Measurements from ENCODE around the gene GLIS1. TPM values are rescaled to one million over a fixed set of nuclear protein-coding genes. Genes with fewer than 3 reads are reported as not detected.

The GLIS1 gene
- total and polyA plus RNA-seq, 2 donors: 0.42 to 2.0 TPM

DNA sequence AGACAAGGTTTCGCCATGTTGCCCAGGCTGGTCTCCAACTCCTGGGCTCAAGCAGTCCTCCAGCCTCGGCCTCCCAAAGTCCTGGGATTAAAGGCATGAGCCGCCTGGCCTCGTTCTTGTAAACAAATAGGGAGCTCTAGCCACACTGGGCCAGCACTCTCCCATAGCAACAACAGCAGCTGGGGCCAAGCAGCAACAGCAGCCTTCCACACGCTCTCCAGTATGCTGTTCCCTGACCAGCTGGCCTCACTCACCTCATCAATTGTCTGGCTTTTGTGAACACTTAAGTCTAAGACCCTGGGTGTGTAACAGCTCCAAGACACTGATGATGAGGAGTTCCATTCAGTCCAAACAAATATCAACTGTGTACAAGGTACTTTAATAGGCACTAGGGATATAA is 16.9 kb upstream of the GLIS1 start:
- no peak overlapping the region for H3K4me3 ChIP-seq (ENCODE audit: low read depth, low read length)

DNA sequence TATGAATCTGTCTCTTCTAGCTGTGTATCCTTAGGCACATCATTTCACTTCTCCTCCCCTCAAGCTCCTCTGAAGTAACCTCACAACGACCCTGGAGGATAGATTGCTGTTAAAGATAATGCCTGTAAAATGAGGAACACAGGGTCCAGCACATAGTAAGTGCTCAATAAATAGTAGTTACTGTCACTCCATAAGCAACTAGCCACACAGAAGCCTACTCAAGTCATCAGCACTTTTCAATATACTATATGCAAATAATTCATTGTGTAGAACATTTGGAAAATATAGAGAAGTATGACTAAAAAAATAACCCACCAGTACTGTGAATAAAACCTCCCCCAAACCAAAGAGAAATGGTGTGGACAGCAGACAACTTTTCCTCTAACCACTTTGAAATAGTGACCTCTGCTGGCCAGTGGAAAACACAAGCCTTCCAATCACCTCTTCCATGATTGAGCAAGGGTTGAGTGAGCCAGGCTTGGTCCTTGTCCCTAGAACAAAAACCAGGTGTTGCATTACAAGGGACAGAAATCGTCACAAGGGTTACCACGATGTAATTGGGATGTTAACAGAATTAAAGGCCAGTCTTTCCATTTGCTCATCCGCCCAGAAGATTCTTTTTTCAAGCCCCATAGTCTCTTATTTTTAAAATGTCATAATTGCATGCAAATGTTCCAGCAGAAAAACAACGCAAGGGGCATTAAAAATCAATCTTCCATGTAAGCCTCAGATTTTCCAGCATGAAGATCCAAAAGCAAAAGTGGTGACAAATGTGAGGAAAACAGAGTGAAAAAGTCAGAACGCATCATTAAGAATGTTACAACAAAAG is 15.7 kb upstream of the GLIS1 start:
- no peak overlapping the region for H3K27ac ChIP-seq (ENCODE audit: low read depth)
- no peaks in the 10 kb centered on the region for H3K4me1 ChIP-seq (ENCODE audit: insufficient read depth)
- no peaks in the 10 kb centered on the region for H3K36me3 ChIP-seq (ENCODE audit: insufficient read depth)
- WGBS: 53% methylated on average over 6 of the region's 6 CpGs
- no peak for DNase-seq (ENCODE audit: extremely low spot score)
- no peak overlapping the region for H3K4me3 ChIP-seq (ENCODE audit: low read depth, low read length)

More for the DNA sequence above, 16.9 kb upstream of the GLIS1 start:
- 62% methylated on average over 5 of the region's 5 CpGs for WGBS
- DNase-seq (ENCODE audit: extremely low spot score): no peak
- no peak overlapping the region for H3K27ac ChIP-seq (ENCODE audit: low read depth)
- H3K36me3 ChIP-seq (ENCODE audit: insufficient read depth): no peaks in the 10 kb centered on the region
- H3K4me1 ChIP-seq (ENCODE audit: insufficient read depth): no peaks in the 10 kb centered on the region

DNA sequence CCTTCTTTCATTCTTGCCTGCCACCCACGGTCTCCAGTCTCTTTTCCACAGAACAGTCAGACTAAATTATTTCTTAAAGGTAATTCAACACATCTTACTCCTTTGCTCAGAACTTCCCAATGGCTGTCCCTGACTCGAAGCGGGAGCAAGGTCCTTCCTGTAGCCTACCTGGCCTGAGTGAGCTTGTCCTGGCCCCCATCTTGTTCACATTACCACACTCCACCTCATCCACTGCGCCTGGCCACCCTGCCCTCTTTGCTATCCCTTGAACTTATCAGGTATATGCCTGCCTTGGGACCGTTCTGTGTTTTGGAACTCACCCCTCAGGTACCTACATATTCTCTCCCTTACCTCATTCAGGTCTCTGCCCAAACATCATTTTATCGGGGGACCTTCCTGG is 13.3 kb upstream of the GLIS1 start:
- Histone ChIP-seq H3K36me3 (ENCODE audit: insufficient read depth) (no peaks in the 10 kb centered on the region), H3K4me1 (ENCODE audit: insufficient read depth) (no peaks in the 10 kb centered on the region), H3K4me3 (ENCODE audit: low read depth, low read length) (no peak overlapping the region), H3K27ac (ENCODE audit: low read depth) (no peak overlapping the region)
- WGBS: 97% methylated on average over 6 of the region's 6 CpGs
- DNase-seq (ENCODE audit: extremely low spot score): no peak

DNA sequence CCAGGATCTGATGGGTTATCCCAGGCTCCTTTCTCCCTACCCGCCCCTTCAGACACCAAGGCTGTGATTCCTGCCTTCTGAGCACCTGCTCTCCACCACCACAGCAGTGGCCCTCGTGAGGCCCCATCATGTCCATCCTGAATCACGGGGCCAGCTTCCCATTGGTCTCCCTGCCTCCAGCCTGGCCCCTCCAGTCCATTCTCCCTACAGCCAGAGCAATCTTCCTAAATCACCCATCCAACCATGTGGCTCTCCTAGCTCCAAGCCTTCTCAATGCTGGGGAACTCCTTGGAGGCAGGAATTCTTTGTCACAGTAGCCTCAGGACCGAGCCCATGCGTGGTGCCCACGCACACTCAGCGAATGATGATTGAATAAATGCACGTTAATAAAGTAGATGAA is 8.9 kb upstream of the GLIS1 start:
- WGBS: 90% methylated on average over 8 of the region's 8 CpGs
- no peaks in the 10 kb centered on the region for H3K4me1 ChIP-seq (ENCODE audit: insufficient read depth)
- no peak for DNase-seq (ENCODE audit: extremely low spot score)
- no peaks in the 10 kb centered on the region for H3K36me3 ChIP-seq (ENCODE audit: insufficient read depth)
- H3K27ac ChIP-seq (ENCODE audit: low read depth): no peak overlapping the region
- H3K4me3 ChIP-seq (ENCODE audit: low read depth, low read length): no peak overlapping the region

DNA sequence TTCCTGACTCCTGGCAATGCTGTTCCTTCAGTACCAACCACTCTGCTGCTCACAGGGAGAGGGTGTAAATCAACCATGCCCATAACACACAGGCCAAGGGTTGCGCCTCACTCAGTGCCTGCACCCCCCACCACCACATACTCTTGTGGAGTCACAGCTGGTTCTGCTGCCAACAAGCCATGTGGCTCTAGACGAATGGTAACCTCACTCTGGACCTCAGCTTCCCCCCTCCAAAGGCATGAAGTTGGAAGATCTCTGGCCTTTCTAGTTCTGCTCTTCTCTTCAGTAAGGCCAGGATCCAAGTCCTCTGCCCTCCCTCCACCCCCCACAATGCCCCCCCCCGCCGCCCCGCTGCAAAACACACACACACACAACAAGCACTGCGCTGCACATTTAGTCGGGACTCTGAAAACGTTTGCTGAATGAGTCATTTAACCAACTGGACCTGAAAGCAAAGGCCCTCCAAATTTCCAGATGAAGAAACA is 1.7 kb upstream of the GLIS1 start:
- no peak overlapping the region for H3K27ac ChIP-seq (ENCODE audit: low read depth)
- H3K4me3 ChIP-seq (ENCODE audit: low read depth, low read length): no peak overlapping the region
- no peaks in the 10 kb centered on the region for H3K4me1 ChIP-seq (ENCODE audit: insufficient read depth)
- DNase-seq (ENCODE audit: extremely low spot score): no peak
- 82% methylated on average over 8 of the region's 8 CpGs for WGBS
- no peaks in the 10 kb centered on the region for H3K36me3 ChIP-seq (ENCODE audit: insufficient read depth)

DNA sequence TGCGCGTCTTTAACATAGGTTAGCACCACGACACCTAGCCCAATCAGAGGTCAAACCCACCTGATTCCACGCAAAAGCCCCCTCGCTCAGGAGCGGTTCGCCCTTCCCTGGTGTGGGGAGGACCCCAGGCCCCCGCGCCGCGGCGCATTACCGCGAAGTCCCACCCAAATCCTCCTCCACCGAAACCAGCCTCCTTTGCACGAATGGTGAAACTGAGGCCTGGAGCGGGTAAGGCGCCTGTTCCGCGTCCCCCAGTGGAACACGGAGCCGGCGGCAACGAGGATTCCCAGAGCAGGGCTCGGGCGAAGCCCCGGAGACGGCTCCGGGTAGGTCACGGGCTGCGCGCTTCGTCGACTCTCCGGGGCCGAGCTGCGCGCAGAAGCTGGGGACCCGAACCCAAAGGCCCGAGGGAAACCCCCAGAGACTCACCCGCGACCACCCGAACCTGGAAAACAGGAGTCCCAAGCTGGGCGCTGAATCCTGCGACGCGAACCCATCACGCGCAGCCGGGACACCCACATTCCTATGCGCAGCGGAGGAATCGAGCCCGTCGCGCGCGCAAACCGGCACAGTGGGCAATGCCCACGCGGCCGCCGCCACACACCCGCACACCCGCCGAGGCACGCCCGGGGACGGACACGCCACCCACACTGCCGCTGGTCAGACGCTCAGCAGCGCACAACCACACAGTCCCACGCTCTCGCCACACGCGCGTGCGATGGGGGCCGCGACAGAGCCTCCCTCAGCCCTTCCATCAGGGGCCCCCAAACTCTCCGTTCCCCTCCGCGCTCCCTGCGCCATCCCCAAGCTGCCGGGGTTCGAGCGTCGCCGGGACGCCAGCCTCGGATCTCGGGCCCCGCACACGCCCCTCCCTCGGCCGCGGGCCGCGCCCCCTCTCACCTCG is 507 bp downstream of the GLIS1 start:
- 3% methylated on average over 101 of the region's 101 CpGs for WGBS
- Histone ChIP-seq H3K4me1 (ENCODE audit: insufficient read depth) (no peaks in the 10 kb centered on the region), H3K4me3 (ENCODE audit: low read depth, low read length) (peak overlapping the region; percentile 59), H3K27ac (ENCODE audit: low read depth) (no peak overlapping the region), H3K36me3 (ENCODE audit: insufficient read depth) (no peaks in the 10 kb centered on the region)
- DNase-seq (ENCODE audit: extremely low spot score): no peak

DNA sequence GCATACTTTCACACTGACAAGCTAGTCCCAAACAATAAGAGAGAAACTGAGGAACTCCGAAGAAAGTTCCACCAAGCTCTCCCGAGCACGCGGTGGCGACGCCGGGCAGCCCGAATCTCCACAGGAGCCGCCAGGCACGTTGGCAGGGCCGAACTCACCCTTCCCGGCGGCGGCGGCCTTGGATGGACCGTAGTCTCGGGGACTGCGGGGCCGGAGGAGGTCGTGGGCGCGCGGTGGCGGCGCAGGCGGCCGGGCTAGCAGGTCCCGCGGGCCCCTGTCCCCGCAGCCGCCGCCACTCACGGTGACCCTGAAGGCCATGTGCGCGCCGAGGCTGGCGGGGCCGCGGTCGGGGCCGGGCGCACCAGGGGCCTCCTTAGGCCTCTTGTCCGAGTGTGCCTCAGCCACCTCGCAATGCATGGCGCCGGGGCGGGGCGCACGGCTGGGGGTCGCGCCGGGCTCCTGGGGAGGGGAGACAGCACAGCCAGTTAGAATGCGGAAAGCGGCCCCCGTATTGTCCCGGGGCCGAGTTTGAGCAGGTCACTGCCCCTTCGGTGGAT is 1.2 kb downstream of the GLIS1 start:
- Histone ChIP-seq H3K36me3 (ENCODE audit: insufficient read depth) (no peaks in the 10 kb centered on the region), H3K27ac (ENCODE audit: low read depth) (no peak overlapping the region), H3K4me1 (ENCODE audit: insufficient read depth) (no peaks in the 10 kb centered on the region), H3K4me3 (ENCODE audit: low read depth, low read length) (peak overlapping the region; percentile 59)
- DNase-seq (ENCODE audit: extremely low spot score): no peak
- WGBS: 26% methylated on average over 58 of the region's 58 CpGs

DNA sequence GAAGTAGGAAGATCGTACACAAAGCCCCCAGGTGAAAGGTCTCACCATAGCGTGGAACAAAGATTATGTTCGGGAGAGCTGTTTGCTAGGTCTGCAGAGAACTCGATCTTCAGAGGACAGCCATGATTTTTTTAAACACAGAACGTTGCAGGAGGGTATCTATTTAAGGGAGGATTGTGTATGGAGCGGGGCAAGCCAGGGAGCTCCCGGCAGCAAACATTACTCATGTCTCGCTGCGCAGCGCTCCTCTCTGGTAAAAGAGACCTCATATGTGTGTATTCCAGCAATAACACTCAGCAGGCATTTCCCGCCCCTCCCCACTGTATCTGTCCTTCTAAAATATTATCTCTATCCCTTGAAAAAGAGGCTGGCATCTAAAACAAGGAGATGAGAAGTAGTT is 2.7 kb downstream of the GLIS1 start:
- Histone ChIP-seq H3K36me3 (ENCODE audit: insufficient read depth) (no peaks in the 10 kb centered on the region), H3K4me3 (ENCODE audit: low read depth, low read length) (no peak overlapping the region), H3K4me1 (ENCODE audit: insufficient read depth) (no peaks in the 10 kb centered on the region), H3K27ac (ENCODE audit: low read depth) (no peak overlapping the region)
- WGBS: 85% methylated on average over 11 of the region's 11 CpGs
- no peak for DNase-seq (ENCODE audit: extremely low spot score)

DNA sequence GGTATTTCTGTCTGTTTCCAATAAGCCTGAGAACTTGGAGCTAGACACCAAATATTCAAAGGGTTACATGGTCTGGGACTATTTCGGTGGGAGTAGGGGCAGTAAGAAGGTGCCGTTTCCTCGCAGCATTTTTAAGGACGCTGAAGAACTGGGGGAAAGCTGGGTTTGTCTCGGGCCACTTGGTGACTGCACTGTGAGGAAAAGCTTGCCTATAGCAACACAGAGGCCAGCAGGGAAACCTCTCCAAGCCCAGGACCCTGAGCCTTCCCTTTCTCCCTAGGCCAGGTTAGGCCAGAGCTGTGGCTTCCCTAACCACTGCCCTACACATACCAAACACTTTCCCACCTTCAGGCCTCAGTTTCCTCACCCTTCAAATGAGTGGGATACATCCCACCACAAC is 3.3 kb downstream of the GLIS1 start:
- DNase-seq (ENCODE audit: extremely low spot score): no peak
- Histone ChIP-seq H3K4me3 (ENCODE audit: low read depth, low read length) (no peak overlapping the region), H3K27ac (ENCODE audit: low read depth) (no peak overlapping the region), H3K4me1 (ENCODE audit: insufficient read depth) (no peaks in the 10 kb centered on the region), H3K36me3 (ENCODE audit: insufficient read depth) (no peaks in the 10 kb centered on the region)
- 95% methylated on average over 5 of the region's 5 CpGs for WGBS

DNA sequence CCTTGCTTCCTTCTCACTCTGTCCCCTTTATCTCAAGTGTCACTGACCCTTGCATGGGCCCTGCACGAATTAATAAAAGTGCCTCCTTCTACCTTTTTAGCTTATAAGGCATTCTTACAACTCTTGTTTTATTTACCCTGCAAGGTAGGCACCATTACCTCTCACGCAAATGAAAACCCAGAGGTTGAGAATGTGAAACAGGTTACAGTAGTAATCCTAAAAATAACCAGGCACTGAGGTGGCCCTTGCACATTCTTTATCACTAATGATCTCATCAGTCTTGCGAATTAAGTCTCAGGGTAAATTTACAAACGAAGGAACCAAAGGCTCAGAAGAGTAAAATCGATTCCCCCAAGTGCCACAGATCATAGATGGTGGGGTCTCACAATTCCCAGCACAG is 3.7 kb downstream of the GLIS1 start:
- Histone ChIP-seq H3K4me1 (ENCODE audit: insufficient read depth) (no peaks in the 10 kb centered on the region), H3K27ac (ENCODE audit: low read depth) (no peak overlapping the region), H3K4me3 (ENCODE audit: low read depth, low read length) (no peak overlapping the region), H3K36me3 (ENCODE audit: insufficient read depth) (no peaks in the 10 kb centered on the region)
- DNase-seq (ENCODE audit: extremely low spot score): no peak
- WGBS: 80% methylated on average over 5 of the region's 5 CpGs

DNA sequence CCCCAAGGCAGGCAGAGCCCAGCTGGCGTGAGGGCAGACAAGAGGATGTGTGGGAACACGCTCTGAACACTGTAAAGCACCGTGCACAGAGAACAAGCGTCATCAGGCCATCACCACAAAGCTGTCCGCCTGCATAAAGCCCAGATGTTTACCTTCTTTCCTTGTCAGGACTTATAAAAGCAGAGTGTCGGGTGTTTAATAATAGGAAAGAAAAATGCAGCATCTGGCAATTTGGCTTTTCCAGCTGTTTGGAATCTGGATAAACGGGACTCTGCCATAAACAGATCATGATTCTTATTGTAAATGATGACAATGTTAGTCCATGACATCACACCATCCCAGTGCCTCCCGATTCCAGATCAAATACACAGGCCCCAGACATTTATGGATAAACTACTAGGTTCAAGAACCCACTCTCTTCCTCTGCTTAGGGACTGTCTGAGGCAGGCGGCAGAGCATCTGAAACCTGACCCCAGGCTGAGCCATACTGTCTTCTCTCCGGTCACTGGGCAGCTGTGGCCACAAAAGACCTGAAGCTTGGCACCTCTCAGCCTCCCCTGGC is 4.2 kb downstream of the GLIS1 start:
- Histone ChIP-seq H3K4me1 (ENCODE audit: insufficient read depth) (no peaks in the 10 kb centered on the region), H3K36me3 (ENCODE audit: insufficient read depth) (no peaks in the 10 kb centered on the region), H3K27ac (ENCODE audit: low read depth) (no peak overlapping the region), H3K4me3 (ENCODE audit: low read depth, low read length) (no peak overlapping the region)
- DNase-seq (ENCODE audit: extremely low spot score): no peak
- 57% methylated on average over 10 of the region's 10 CpGs for WGBS

DNA sequence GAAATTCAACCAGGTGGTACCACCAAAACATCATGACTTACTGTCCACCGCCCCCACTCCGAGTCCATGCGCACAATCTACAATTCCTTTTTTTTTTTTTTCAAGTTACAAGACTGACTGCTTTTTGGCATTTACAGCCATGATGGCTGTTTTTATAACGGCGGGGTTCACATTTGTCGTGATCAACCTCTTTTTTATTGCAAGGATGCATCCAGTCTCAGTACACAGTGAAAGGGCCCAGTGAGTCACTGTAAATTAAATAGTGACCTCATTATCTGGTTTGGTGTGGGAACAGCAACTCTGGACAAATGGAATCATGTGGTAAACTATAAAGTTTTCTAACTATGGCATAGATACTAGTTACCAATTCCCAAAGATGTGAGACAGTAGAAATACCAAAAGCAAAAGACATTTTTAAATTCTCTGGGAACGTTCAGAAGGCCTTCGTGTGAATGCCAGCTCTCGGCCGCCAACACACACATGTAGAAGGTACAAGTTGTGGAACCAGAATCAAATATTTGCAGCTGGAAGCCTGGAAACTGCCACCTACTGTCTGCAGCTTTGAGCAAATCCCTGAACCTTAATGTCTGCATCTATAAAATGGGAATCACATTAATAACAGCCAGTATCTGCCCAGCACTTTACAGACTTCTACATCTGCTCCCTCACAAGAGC is 4.9 kb downstream of the GLIS1 start:
- no peaks in the 10 kb centered on the region for H3K4me1 ChIP-seq (ENCODE audit: insufficient read depth)
- WGBS: 80% methylated on average over 10 of the region's 10 CpGs
- H3K4me3 ChIP-seq (ENCODE audit: low read depth, low read length): no peak overlapping the region
- no peak for DNase-seq (ENCODE audit: extremely low spot score)
- H3K27ac ChIP-seq (ENCODE audit: low read depth): no peak overlapping the region
- no peaks in the 10 kb centered on the region for H3K36me3 ChIP-seq (ENCODE audit: insufficient read depth)

DNA sequence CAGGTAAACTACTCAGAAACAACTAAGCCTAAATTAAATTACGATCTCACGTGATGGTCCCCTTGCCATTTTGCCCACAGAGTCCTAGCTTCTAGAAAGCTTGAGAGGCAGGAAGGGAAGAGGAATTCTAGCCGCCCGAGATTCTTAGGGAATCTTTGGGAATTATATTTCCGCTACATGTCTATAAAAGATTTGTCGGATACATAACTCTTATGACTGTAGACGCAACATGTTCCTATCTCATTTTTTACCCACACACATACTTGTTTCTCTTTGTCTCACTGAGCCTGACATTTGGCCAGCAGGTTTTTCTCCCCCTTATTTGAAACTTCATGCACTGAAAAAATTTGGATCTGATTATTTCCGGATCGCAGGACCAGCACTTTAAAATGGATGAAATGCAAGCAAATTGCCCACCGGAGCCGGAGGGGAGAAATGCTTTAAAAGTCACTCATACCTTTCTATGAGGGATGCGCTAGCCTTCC is 5.5 kb downstream of the GLIS1 start:
- Histone ChIP-seq H3K4me1 (ENCODE audit: insufficient read depth) (no peaks in the 10 kb centered on the region), H3K27ac (ENCODE audit: low read depth) (no peak overlapping the region), H3K36me3 (ENCODE audit: insufficient read depth) (no peaks in the 10 kb centered on the region), H3K4me3 (ENCODE audit: low read depth, low read length) (no peak overlapping the region)
- 86% methylated on average over 12 of the region's 12 CpGs for WGBS
- no peak for DNase-seq (ENCODE audit: extremely low spot score)
